Keratinocyte (primary cell): ENCODE results near the gene LDLRAD2.

ENCODE experiments used
- CTCF ChIP-seq, 3 experiments: IDR thresholded peaks in 1 of 3; conservative IDR thresholded peaks in 1 of 3; optimal IDR thresholded peaks in 1 of 3; 2 replicates in 2 of 3; 3 replicates in 1 of 3; pipeline versions ENCODE3 to v1.5.1; 2011; ENCODE audit warnings: low read length in 3 of 3, mild to moderate bottlenecking in 3 of 3, moderate library complexity in 2 of 3, control low read depth in 1 of 3, inconsistent platforms in 1 of 3; ENCODE audit not compliant: insufficient read depth in 2 of 3; ENCODE audit errors: extremely low read depth in 1 of 3
- EZH2 ChIP-seq: IDR thresholded peaks from one replicate; pipeline ENCODE4 v1.6.1; 2012; ENCODE audit warnings: inconsistent platforms, mild to moderate bottlenecking, low read length, moderate library complexity

GRCh38 chr1:21773585-21773984 lies 38.5 kb upstream of the LDLRAD2 start:
- TF ChIP-seq CTCF (optimal IDR thresholded peaks at IDR 0.05 in 1 of 3, IDR thresholded peaks at IDR 0.05 in 1 of 3, conservative IDR thresholded peaks at IDR 0.05 in 1 of 3; ENCODE audit: extremely low read depth in 1 of 3, insufficient read depth in 2 of 3, low read length in 3 of 3) (no peak), EZH2 (no peak)
